ENCODE measurements around the gene OSR1. TPM values are rescaled to one million over a fixed set of nuclear protein-coding genes. Genes with fewer than 3 reads are reported as not detected.

Gene OSR1
- total and polyA plus RNA-seq, 9 of the 15 experiments (the other 6 are each of a cell fraction or from before 2014, with no cell fraction given): not detected

- TF ChIP-seq CTBP1 (IDR thresholded peaks at IDR 0.05; ENCODE audit: borderline replicate concordance) (no peak), ZNF175 (CRISPR knock-in tag; IDR thresholded peaks at IDR 0.05; ENCODE audit: low read depth) (no peak), E2F1 (CRISPR knock-in tag; IDR thresholded peaks at IDR 0.05) (no peak), HMGXB4 (CRISPR knock-in tag; IDR thresholded peaks at IDR 0.05) (no peak), KLF6 (CRISPR knock-in tag; IDR thresholded peaks at IDR 0.05; ENCODE audit: borderline replicate concordance) (no peak), ATF6 (CRISPR knock-in tag; IDR thresholded peaks at IDR 0.05) (no peak), TFAM (CRISPR knock-in tag; conservative IDR thresholded peaks at IDR 0.05) (no peak), ETV5 (CRISPR knock-in tag; IDR thresholded peaks at IDR 0.05; ENCODE audit: low read depth) (no peak), PTBP1 (IDR thresholded peaks at IDR 0.05; ENCODE audit: low read depth, low read length) (no peak), THRB (CRISPR knock-in tag; conservative IDR thresholded peaks at IDR 0.05) (no peak), LCOR (CRISPR knock-in tag; IDR thresholded peaks at IDR 0.05) (no peak)
These were observed 28.0 kb downstream of the OSR1 start (continued) for GRCh38 chr2:19330436-19330835.
